Spinal cord (tissue), 10 donors: ENCODE data around the gene MON1A. TPM values are rescaled to one million over a fixed set of nuclear protein-coding genes. Genes with fewer than 3 reads are reported as not detected.

Experiments used
- DNase-seq, 6 donors: peaks; one replicate each; pipeline versions ENCODE4 v3.0.0 to v3.0.0-alpha.2; 2013 to 2015; ENCODE audit warnings: low spot score in 6 of 6, low read depth in 4 of 6
- H3K27ac ChIP-seq: one replicate; pipeline ENCODE4 v1.5.1; 2013; ENCODE audit warnings: low read depth, low read length, control low read depth
- H3K27me3 ChIP-seq: one replicate; pipeline ENCODE4 v1.6.1; 2013; ENCODE audit warnings: low read length; ENCODE audit not compliant: control insufficient read depth, insufficient read depth
- H3K36me3 ChIP-seq: one replicate; pipeline ENCODE4 v1.6.1; 2013; ENCODE audit warnings: low read length; ENCODE audit not compliant: control insufficient read depth, insufficient read depth
- H3K4me1 ChIP-seq: one replicate; pipeline ENCODE4 v1.6.1; 2013; ENCODE audit warnings: low read length; ENCODE audit not compliant: control insufficient read depth, insufficient read depth
- H3K4me3 ChIP-seq: one replicate; pipeline ENCODE4 v1.5.1; 2013; ENCODE audit warnings: low read depth, low read length, control low read depth
- H3K9me3 ChIP-seq: one replicate; pipeline ENCODE4 v1.6.1; 2013; ENCODE audit warnings: low read length; ENCODE audit not compliant: control insufficient read depth, insufficient read depth
- WGBS: methylation state at CpG from one replicate; pipeline ENCODE4 v1.1.5; 2013; ENCODE audit warnings: missing lambda C conversion rate; ENCODE audit not compliant: insufficient coverage; 5-methylcytosine and 5-hydroxymethylcytosine counted together
- long read RNA-seq, 4 donors: transcript quantifications; one replicate each; lab custom pipeline, GENCODE V29; 2026
- polyA plus RNA-seq, 2 donors: library from polyadenylated mRNA; unstranded; fragments of 120-200 nt; gene quantifications; one replicate each; pipeline ENCODE4 v1.2.1, GENCODE V29; 2013; ENCODE audit not compliant: insufficient read length in 2 of 2
- total RNA-seq, 2 donors: library from RNA; depleted of rRNA in 1 of 2; stranded (reverse); fragments of 120-200 nt in 1 of 2; fragments of >200 nt in 1 of 2; gene quantifications; one replicate each; pipeline versions ENCODE4 v1.2.3 to v1.2.4, GENCODE V29; 2013 to 2014
- donor health status: healthy.

Gene MON1A, protein sequence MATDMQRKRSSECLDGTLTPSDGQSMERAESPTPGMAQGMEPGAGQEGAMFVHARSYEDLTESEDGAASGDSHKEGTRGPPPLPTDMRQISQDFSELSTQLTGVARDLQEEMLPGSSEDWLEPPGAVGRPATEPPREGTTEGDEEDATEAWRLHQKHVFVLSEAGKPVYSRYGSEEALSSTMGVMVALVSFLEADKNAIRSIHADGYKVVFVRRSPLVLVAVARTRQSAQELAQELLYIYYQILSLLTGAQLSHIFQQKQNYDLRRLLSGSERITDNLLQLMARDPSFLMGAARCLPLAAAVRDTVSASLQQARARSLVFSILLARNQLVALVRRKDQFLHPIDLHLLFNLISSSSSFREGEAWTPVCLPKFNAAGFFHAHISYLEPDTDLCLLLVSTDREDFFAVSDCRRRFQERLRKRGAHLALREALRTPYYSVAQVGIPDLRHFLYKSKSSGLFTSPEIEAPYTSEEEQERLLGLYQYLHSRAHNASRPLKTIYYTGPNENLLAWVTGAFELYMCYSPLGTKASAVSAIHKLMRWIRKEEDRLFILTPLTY
- total RNA-seq, result 1 to 10 TPM; 8.0 to 9.7 TPM
- 10 to 100 TPM; 21.7 to 25.0 TPM for polyA plus RNA-seq
- long read RNA-seq, donor 1, partial matches to known transcripts, result 0 of 9 reads
- long read RNA-seq, donor 1, other reads (novel, unspliced or antisense), result 0 of 9 reads
- long read RNA-seq, donor 2, partial matches to known transcripts, result 0 of 2 reads
- long read RNA-seq, donor 2, other reads (novel, unspliced or antisense), result 0 of 2 reads
- long read RNA-seq, donor 3, partial matches to known transcripts, result 0 of 2 reads
- long read RNA-seq, donor 3, other reads (novel, unspliced or antisense), result 0 of 2 reads
- long read RNA-seq, donor 4, partial matches to known transcripts, result 0 of 1 reads
- long read RNA-seq, donor 4, other reads (novel, unspliced or antisense), result 0 of 1 reads

DNA sequence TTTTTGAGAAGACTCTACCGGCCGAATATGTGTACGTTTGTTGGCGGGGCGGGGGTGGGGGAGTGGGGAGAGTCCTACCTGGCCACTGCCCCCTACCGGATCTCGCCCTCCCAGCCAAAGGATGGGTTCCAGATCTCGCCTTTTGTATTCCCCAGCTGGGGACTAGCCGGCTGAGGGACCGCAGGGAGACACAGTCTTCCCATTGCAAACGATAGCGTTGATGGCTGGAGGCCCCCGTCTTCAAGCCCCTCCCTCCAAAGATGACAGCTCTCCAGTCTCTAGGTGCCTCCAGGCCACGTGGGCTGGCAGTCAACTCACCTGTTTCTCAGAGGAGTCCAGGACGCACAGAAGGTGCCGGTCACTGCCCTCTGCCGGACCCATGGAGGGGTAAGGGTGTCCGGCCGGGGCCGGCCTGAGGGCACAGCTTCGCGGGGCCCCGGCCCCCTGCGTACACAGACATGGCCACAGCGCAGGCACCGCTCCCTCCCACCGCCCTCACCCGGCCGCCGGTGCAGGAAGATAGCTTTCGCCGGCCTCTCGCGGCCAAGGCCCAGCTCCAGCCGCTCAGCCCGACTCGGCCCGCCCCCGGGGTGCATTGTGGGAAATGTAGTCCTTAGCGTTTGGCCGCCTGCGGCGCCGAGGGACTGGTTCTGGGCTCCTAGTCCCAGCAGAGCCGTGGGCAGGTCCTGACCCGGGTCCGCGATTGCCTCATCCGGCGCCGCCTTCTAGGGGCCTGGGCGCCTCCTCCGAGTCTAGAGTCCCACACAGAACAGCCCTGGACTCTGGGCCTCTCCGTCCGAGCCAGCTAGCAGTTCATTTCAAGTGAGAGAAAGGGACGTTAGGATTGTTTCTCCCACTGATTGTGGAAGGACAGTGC, at the start of gene MON1A:
Gene MON1A, minus strand, starts transcription at position 521 of the 877 bp plus-strand sequence. CDS start 16,465 bp downstream, outside the sequence.
- Histone ChIP-seq H3K4me1 (peaks cover 23% of the 10 kb centered on the region), H3K36me3 (peaks cover 6% of the 10 kb centered on the region), H3K9me3 (no peaks in the 10 kb centered on the region), H3K27me3 (no peaks in the 10 kb centered on the region), H3K27ac (peak within 1 kb of the TSS; percentile 92), H3K4me3 (peak within 1 kb of the TSS; percentile 81)
- DNase-seq, result peak; percentile 72 to 96 (median 82)
- under 1% methylated on average over 51 of the region's 56 CpGs for WGBS

GRCh38 chr3:49976942-49977341, 47.3 kb upstream of the MON1A start:
- Histone ChIP-seq H3K27me3 (no peaks in the 10 kb centered on the region), H3K9me3 (no peaks in the 10 kb centered on the region), H3K4me3 (no peak overlapping the region), H3K27ac (no peak overlapping the region), H3K4me1 (no peaks in the 10 kb centered on the region), H3K36me3 (peaks cover 9% of the 10 kb centered on the region)
- DNase-seq, result no peak
- 96% methylated on average over 2 of the region's 2 CpGs for WGBS

DNA sequence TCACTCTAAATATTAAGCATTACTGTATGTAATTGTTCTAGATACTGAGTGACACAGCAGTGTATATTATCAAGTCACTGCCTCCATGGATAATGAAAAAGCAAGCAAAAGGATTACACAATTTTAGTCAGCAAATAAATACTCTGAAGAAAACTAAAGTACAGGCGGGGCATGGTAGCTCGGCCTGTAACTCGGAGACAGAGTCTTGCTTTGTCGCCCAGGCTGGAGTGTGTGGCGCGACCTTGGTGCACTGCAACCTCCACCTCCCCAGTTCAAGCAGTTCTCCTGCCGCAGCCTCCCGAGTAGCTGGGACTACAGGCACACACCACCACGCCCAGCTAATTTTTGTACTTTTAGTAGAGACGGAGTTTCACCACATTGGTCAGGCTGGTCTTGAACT, 43.0 kb upstream of the MON1A start:
- Histone ChIP-seq H3K27me3 (no peaks in the 10 kb centered on the region), H3K4me3 (no peak overlapping the region), H3K9me3 (no peaks in the 10 kb centered on the region), H3K27ac (no peak overlapping the region), H3K36me3 (peaks cover 18% of the 10 kb centered on the region), H3K4me1 (peaks cover 3% of the 10 kb centered on the region)
- 97% methylated on average over 10 of the region's 10 CpGs for WGBS
- DNase-seq, result no peak

- Histone ChIP-seq H3K27me3 (no peaks in the 10 kb centered on the region), H3K4me3 (no peak overlapping the region), H3K4me1 (peaks cover 6% of the 10 kb centered on the region), H3K27ac (no peak overlapping the region), H3K9me3 (no peaks in the 10 kb centered on the region), H3K36me3 (peaks cover 23% of the 10 kb centered on the region)
- no peak for DNase-seq
- 97% methylated on average over 6 of the region's 8 CpGs for WGBS
These were observed 38.7 kb upstream of the MON1A start for GRCh38 chr3:49968346-49968745.

- DNase-seq, result peak in 2 of 6 donors; percentile 31 to 46
- 48% methylated on average over 4 of the region's 6 CpGs for WGBS
- Histone ChIP-seq H3K27me3 (no peaks in the 10 kb centered on the region), H3K9me3 (no peaks in the 10 kb centered on the region), H3K36me3 (peaks cover 17% of the 10 kb centered on the region), H3K4me1 (peaks cover 6% of the 10 kb centered on the region), H3K27ac (peak overlapping the region; percentile 44), H3K4me3 (no peak overlapping the region)
These were observed 37.7 kb upstream of the MON1A start for GRCh38 chr3:49967291-49967690.

GRCh38 chr3:49966233-49966942, 36.8 kb upstream of the MON1A start:
- Histone ChIP-seq H3K4me3 (no peak overlapping the region), H3K36me3 (peaks cover 17% of the 10 kb centered on the region), H3K4me1 (peaks cover 6% of the 10 kb centered on the region), H3K27me3 (no peaks in the 10 kb centered on the region), H3K27ac (no peak overlapping the region), H3K9me3 (no peaks in the 10 kb centered on the region)
- WGBS, result no CpG with 5 or more reads among the region's 1 CpG
- no peak for DNase-seq

GRCh38 chr3:49955636-49956035, 26.0 kb upstream of the MON1A start:
- Histone ChIP-seq H3K27ac (no peak overlapping the region), H3K27me3 (no peaks in the 10 kb centered on the region), H3K4me1 (no peaks in the 10 kb centered on the region), H3K9me3 (no peaks in the 10 kb centered on the region), H3K36me3 (peaks cover 2% of the 10 kb centered on the region), H3K4me3 (no peak overlapping the region)
- 100% methylated on average over 1 of the region's 3 CpGs for WGBS
- no peak for DNase-seq

DNA sequence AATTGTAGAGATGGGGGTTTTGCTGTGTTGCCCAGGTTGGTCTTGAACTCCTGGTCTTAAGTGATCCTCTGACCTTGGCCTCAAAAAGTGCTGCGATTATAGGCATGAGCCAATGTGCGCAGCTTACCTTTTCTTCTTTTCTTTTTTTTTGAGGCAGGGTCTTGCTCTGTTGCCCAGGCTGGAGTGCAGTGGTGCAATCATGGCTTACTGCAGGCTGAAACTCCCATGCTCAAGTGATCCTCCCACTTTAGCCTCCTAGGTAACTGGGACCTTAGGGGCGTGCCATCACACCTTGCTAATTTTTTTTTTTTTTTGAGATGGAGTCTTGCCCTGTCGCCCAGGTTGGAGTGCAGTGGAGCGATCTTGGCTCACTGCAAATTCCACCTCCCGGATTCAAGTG, 23.3 kb upstream of the MON1A start:
- no peak for DNase-seq
- Histone ChIP-seq H3K27ac (no peak overlapping the region), H3K27me3 (no peaks in the 10 kb centered on the region), H3K9me3 (no peaks in the 10 kb centered on the region), H3K36me3 (peaks cover 2% of the 10 kb centered on the region), H3K4me1 (no peaks in the 10 kb centered on the region), H3K4me3 (no peak overlapping the region)
- 100% methylated on average over 4 of the region's 6 CpGs for WGBS
